ENCODE results near the gene NUTF2. TPM values are rescaled to one million over a fixed set of nuclear protein-coding genes. Genes with fewer than 3 reads are reported as not detected.
A peak's percentile ranks its signal among the peaks of the same experiment; 100 is the strongest.

The NUTF2 gene
- total and polyA plus RNA-seq, 10 of the 15 experiments (the other 5 are each of a cell fraction or from before 2014, with no cell fraction given), result 116 to 342 (median 202) TPM

- TF ChIP-seq IRF5 (IDR thresholded peaks at IDR 0.05; ENCODE audit: borderline replicate concordance) (no peak), FOS (IDR thresholded peaks at IDR 0.05; ENCODE audit: borderline replicate concordance, extremely low read depth, insufficient read length) (no peak), RAD51 (IDR thresholded peaks at IDR 0.05) (no peak), POU2F2 (IDR thresholded peaks at IDR 0.05; ENCODE audit: borderline replicate concordance, low read depth, low read length) (no peak), CTCF (IDR thresholded peaks at IDR 0.05 in 2 of 3, conservative IDR thresholded peaks at IDR 0.05 in 1 of 3; ENCODE audit: control insufficient read depth in 2 of 3, extremely low read depth in 1 of 3, insufficient read depth in 1 of 3, low read depth in 3 of 3, low read length in 3 of 3) (peak in 1 of 3 experiments; percentile 12; a peak in 1 of 6 replicates), HDAC2 (IDR thresholded peaks at IDR 0.05) (no peak), RUNX3 (IDR thresholded peaks at IDR 0.05; ENCODE audit: low read length) (peak; percentile 8; the same call in 1 of the 2 replicates), ATF7 (IDR thresholded peaks at IDR 0.05; ENCODE audit: low read depth) (no peak), ZNF592 (IDR thresholded peaks at IDR 0.05) (no peak)
Observed at GRCh38 chr16:67807148-67807682, 39.5 kb upstream of the NUTF2 start (continued).

All from GM12878 (cell line).